ENCODE results near the gene TTLL1.

GRCh38 chr22:43042101-43042780, 47.0 kb downstream of the TTLL1 start:
- TF ChIP-seq POLR2A (IDR thresholded peaks at IDR 0.05; ENCODE audit: low read depth, low read length) (no peak), CTCF (conservative IDR thresholded peaks at IDR 0.05; ENCODE audit: low read depth, low read length) (no peak), CEBPB (IDR thresholded peaks at IDR 0.05; ENCODE audit: low read depth, low read length) (no peak), RAD21 (IDR thresholded peaks at IDR 0.05; ENCODE audit: low read length) (no peak), MAZ (IDR thresholded peaks at IDR 0.05; ENCODE audit: borderline replicate concordance, low read depth, low read length) (no peak), BHLHE40 (IDR thresholded peaks at IDR 0.05; ENCODE audit: low read depth, low read length) (no peak), USF2 (IDR thresholded peaks at IDR 0.05; ENCODE audit: low read depth, low read length) (peak; percentile 9; the same call in 1 of the 2 replicates), RFX5 (IDR thresholded peaks at IDR 0.05; ENCODE audit: low read depth, low read length) (no peak), FOS (IDR thresholded peaks at IDR 0.05; ENCODE audit: low read depth, low read length) (no peak), NFE2L2 (IDR thresholded peaks at IDR 0.05; ENCODE audit: low read depth, low read length) (no peak)
